MM.1S (cell line): ENCODE data around the gene PNPLA7.

Experiments used
- DNase-seq: peaks from one replicate; pipeline ENCODE4 v3.0.0-alpha.2; 2015
- H2AFZ ChIP-seq: fragments of 300-600 bp; sonication (generic); 2 replicates; pipeline ENCODE4 v1.6.0; 2016; ENCODE audit warnings: antibody characterized with exemption, low read length
- H3F3A ChIP-seq: fragments of 300-600 bp; sonication (generic); 2 replicates; pipeline ENCODE4 v1.6.1; 2016; ENCODE audit warnings: mild to moderate bottlenecking, antibody characterized with exemption, low read length, moderate library complexity, mixed read lengths; ENCODE audit not compliant: insufficient read depth
- H3K27ac ChIP-seq: fragments of 300-600 bp; sonication (generic); 2 replicates; pipeline ENCODE4 v1.5.1; 2016; ENCODE audit warnings: mild to moderate bottlenecking, low read length
- H3K27me3 ChIP-seq: fragments of 300-600 bp; sonication (generic); replicated peaks from 2 replicates; pipeline ENCODE4 v1.6.0; 2016; ENCODE audit warnings: low read length; ENCODE audit not compliant: insufficient read depth
- H3K36me3 ChIP-seq: fragments of 300-600 bp; sonication (generic); replicated peaks from 2 replicates; pipeline ENCODE4 v1.6.1; 2016; ENCODE audit warnings: mild to moderate bottlenecking, low read length, mixed read lengths; ENCODE audit not compliant: insufficient read depth
- H3K4me1 ChIP-seq: fragments of 300-600 bp; sonication (generic); 2 replicates; pipeline ENCODE4 v1.6.1; 2016; ENCODE audit warnings: low read length, mixed read lengths
- H3K4me2 ChIP-seq: fragments of 300-600 bp; sonication (generic); 2 replicates; pipeline ENCODE4 v1.6.0; 2016; ENCODE audit warnings: low read depth, low read length
- H3K4me3 ChIP-seq: fragments of 300-600 bp; sonication (generic); 2 replicates; pipeline ENCODE4 v1.5.1; 2016; ENCODE audit warnings: low read length, mixed read lengths
- H3K79me2 ChIP-seq: fragments of 300-600 bp; sonication (generic); 2 replicates; pipeline ENCODE4 v1.6.1; 2016; ENCODE audit warnings: mixed run types, low read length, mixed read lengths
- H3K9ac ChIP-seq: fragments of 300-600 bp; sonication (generic); 2 replicates; pipeline ENCODE4 v1.6.1; 2016; ENCODE audit warnings: low read length, mixed read lengths
- H3K9me2 ChIP-seq: fragments of 300-600 bp; sonication (generic); replicated peaks from 2 replicates; pipeline ENCODE4 v1.6.1; 2016; ENCODE audit warnings: mild to moderate bottlenecking, low read length, mixed read lengths; ENCODE audit not compliant: insufficient read depth
- H3K9me3 ChIP-seq: fragments of 300-600 bp; sonication (generic); replicated peaks from 2 replicates; pipeline ENCODE4 v1.6.1; 2016; ENCODE audit warnings: mild to moderate bottlenecking, low read length, mixed read lengths; ENCODE audit not compliant: insufficient read depth
- H4K20me1 ChIP-seq: fragments of 300-600 bp; sonication (generic); 2 replicates; pipeline ENCODE4 v1.6.1; 2016; ENCODE audit warnings: mild to moderate bottlenecking, low read length, moderate library complexity, mixed read lengths; ENCODE audit not compliant: insufficient read depth
- CTCF ChIP-seq: fragments of 300-600 bp; sonication (generic); IDR thresholded peaks from 2 replicates; pipeline ENCODE4 v1.5.1; 2016; ENCODE audit warnings: antibody characterized with exemption, low read length, mixed read lengths
- EZH2 ChIP-seq: fragments of 300-600 bp; sonication (generic); optimal IDR thresholded peaks from 2 replicates; pipeline ENCODE3; 2017; ENCODE audit warnings: low read depth, mild to moderate bottlenecking, antibody characterized with exemption, low read length, mixed read lengths
- EZH2phosphoT487 ChIP-seq: fragments of 300-600 bp; sonication (generic); IDR thresholded peaks from 2 replicates; pipeline ENCODE4 v1.6.1; 2018; ENCODE audit warnings: antibody characterized with exemption, low read length

PNPLA7 gene

GRCh38 chr9:137586854-137587253, 36.7 kb upstream of the PNPLA7 start:
- Histone ChIP-seq H3K27ac (no peak overlapping the region), H4K20me1 (no peaks in the 10 kb centered on the region; the same call in 1 of the 2 replicates), H2AFZ (no peak overlapping the region)

GRCh38 chr9:137583957-137584356, 33.8 kb upstream of the PNPLA7 start:
- H3K27ac ChIP-seq = no peak overlapping the region
- no peaks in the 10 kb centered on the region; the same call in 1 of the 2 replicates for H3F3A ChIP-seq
- no peak overlapping the region for H3K4me3 ChIP-seq
- no peak for DNase-seq
- no peak overlapping the region for H3K4me2 ChIP-seq
- H3K36me3 ChIP-seq = peaks cover 6% of the 10 kb centered on the region; the same call in 1 of the 2 replicates
- H3K9me2 ChIP-seq = no peaks in the 10 kb centered on the region
- H3K9me3 ChIP-seq = no peaks in the 10 kb centered on the region
- H3K27me3 ChIP-seq = no peaks in the 10 kb centered on the region
- H4K20me1 ChIP-seq = no peaks in the 10 kb centered on the region
- H3K9ac ChIP-seq = no peak overlapping the region
- TF ChIP-seq CTCF = no peak
- TF ChIP-seq EZH2 = no peak
- no peak for TF ChIP-seq EZH2phosphoT487
- peaks cover 32% of the 10 kb centered on the region for H3K79me2 ChIP-seq
- H2AFZ ChIP-seq = no peak overlapping the region
- peaks cover 2% of the 10 kb centered on the region for H3K4me1 ChIP-seq

More at GRCh38 chr9:137586854-137587253, 36.7 kb upstream of the PNPLA7 start:
- Histone ChIP-seq H3K9me3 (no peaks in the 10 kb centered on the region), H3K36me3 (peaks cover 6% of the 10 kb centered on the region; the same call in 1 of the 2 replicates), H3K4me1 (peaks cover 6% of the 10 kb centered on the region), H3F3A (no peaks in the 10 kb centered on the region), H3K4me3 (no peak overlapping the region), H3K79me2 (peaks cover 41% of the 10 kb centered on the region), H3K9me2 (no peaks in the 10 kb centered on the region), H3K27me3 (no peaks in the 10 kb centered on the region), H3K9ac (no peak overlapping the region), H3K4me2 (no peak overlapping the region)
- no peak for DNase-seq
- TF ChIP-seq CTCF = no peak
- TF ChIP-seq EZH2phosphoT487 = no peak
- TF ChIP-seq EZH2 = no peak

GRCh38 chr9:137583347-137583746, 33.1 kb upstream of the PNPLA7 start:
- DNase-seq = no peak
- Histone ChIP-seq H4K20me1 (no peaks in the 10 kb centered on the region), H3K4me3 (no peak overlapping the region), H3K79me2 (peaks cover 29% of the 10 kb centered on the region), H3K9me2 (no peaks in the 10 kb centered on the region), H3K36me3 (peaks cover 6% of the 10 kb centered on the region; the same call in 1 of the 2 replicates), H3K9ac (no peak overlapping the region), H3K9me3 (no peaks in the 10 kb centered on the region), H3K4me1 (no peaks in the 10 kb centered on the region), H3K27me3 (no peaks in the 10 kb centered on the region), H3F3A (no peaks in the 10 kb centered on the region; the same call in 1 of the 2 replicates), H3K4me2 (no peak overlapping the region), H3K27ac (no peak overlapping the region), H2AFZ (no peak overlapping the region)
- TF ChIP-seq CTCF = no peak
- no peak for TF ChIP-seq EZH2
- no peak for TF ChIP-seq EZH2phosphoT487
